ENCODE measurements around the gene HOXA7. TPM values are rescaled to one million over a fixed set of nuclear protein-coding genes. Genes with fewer than 3 reads are reported as not detected.

HOXA7 gene
- total RNA-seq, 2 experiments from 2014 or later: not detected

GRCh38 chr7:27130540-27131389 is 25.7 kb downstream of the HOXA7 start, which contains the start of gene HOXA4:
HOXA4 (minus strand) TSS chr7:27130757; CDS start chr7:27130733, 24 bp downstream.
- H3K9me3 Mint-ChIP-seq: no peaks in the 10 kb centered on the region
- no peaks in the 10 kb centered on the region for H3K36me3 Mint-ChIP-seq (ENCODE audit: low read depth)
- H3K27ac Mint-ChIP-seq: no peak within 1 kb of the TSS
- POLR2A ChIA-PET: no interaction called here
- H3K27me3 Mint-ChIP-seq: peaks cover 62% of the 10 kb centered on the region
- H3K4me1 Mint-ChIP-seq: peaks cover 18% of the 10 kb centered on the region
- DNase-seq: peak; percentile 65
- H3K4me3 Mint-ChIP-seq: peak within 1 kb of the TSS; percentile 44
- CTCF ChIA-PET: interaction anchor here (0.9 to 1.3 kb wide), 2 partner anchors 20 to 449 kb away, joined by 3 to 4 read pairs; no protein-coding TSS in a partner anchor

- ChIA-PET CTCF (no interaction called here), POLR2A (no interaction called here)
- Mint-ChIP-seq H3K4me3 (no peak overlapping the region), H3K27me3 (peaks cover 55% of the 10 kb centered on the region), H3K4me1 (peaks cover 12% of the 10 kb centered on the region), H3K27ac (no peak overlapping the region), H3K9me3 (no peaks in the 10 kb centered on the region), H3K36me3 (ENCODE audit: low read depth) (no peaks in the 10 kb centered on the region)
- DNase-seq: no peak
Observed at GRCh38 chr7:27129729-27130539, 26.5 kb downstream of the HOXA7 start.

GRCh38 chr7:27128776-27129728 is 27.4 kb downstream of the HOXA7 start:
- Mint-ChIP-seq H3K27me3 (peaks cover 47% of the 10 kb centered on the region), H3K9me3 (no peaks in the 10 kb centered on the region), H3K36me3 (ENCODE audit: low read depth) (no peaks in the 10 kb centered on the region), H3K4me1 (peaks cover 4% of the 10 kb centered on the region), H3K4me3 (no peak overlapping the region), H3K27ac (no peak overlapping the region)
- ChIA-PET POLR2A (no interaction called here), CTCF (no interaction called here)
- no peak for DNase-seq

- no peaks in the 10 kb centered on the region for H3K9me3 Mint-ChIP-seq
- peaks cover 39% of the 10 kb centered on the region for H3K27me3 Mint-ChIP-seq
- no peak for DNase-seq
- ChIA-PET POLR2A (no interaction called here), CTCF (no interaction called here)
- H3K36me3 Mint-ChIP-seq (ENCODE audit: low read depth): no peaks in the 10 kb centered on the region
- H3K4me3 Mint-ChIP-seq: no peak overlapping the region
- no peak overlapping the region for H3K27ac Mint-ChIP-seq
- H3K4me1 Mint-ChIP-seq: no peaks in the 10 kb centered on the region
Observed at GRCh38 chr7:27128034-27128433, 28.4 kb downstream of the HOXA7 start.

GRCh38 chr7:27126596-27127327 is 29.7 kb downstream of the HOXA7 start:
- Mint-ChIP-seq H3K27me3 (peaks cover 30% of the 10 kb centered on the region), H3K36me3 (ENCODE audit: low read depth) (no peaks in the 10 kb centered on the region), H3K4me1 (no peaks in the 10 kb centered on the region), H3K4me3 (no peak overlapping the region), H3K9me3 (no peaks in the 10 kb centered on the region), H3K27ac (no peak overlapping the region)
- CTCF ChIA-PET: interaction anchor here (0.7 kb wide), 1 partner anchor 25 kb away, joined by 3 read pairs; no protein-coding TSS in a partner anchor
- no peak for DNase-seq
- POLR2A ChIA-PET: no interaction called here

GRCh38 chr7:27125986-27126394 is 30.5 kb downstream of the HOXA7 start:
- no peaks in the 10 kb centered on the region for H3K36me3 Mint-ChIP-seq (ENCODE audit: low read depth)
- ChIA-PET CTCF (no interaction called here), POLR2A (no interaction called here)
- no peak for DNase-seq
- no peak overlapping the region for H3K27ac Mint-ChIP-seq
- H3K4me1 Mint-ChIP-seq: no peaks in the 10 kb centered on the region
- H3K9me3 Mint-ChIP-seq: no peaks in the 10 kb centered on the region
- peaks cover 27% of the 10 kb centered on the region for H3K27me3 Mint-ChIP-seq
- no peak overlapping the region for H3K4me3 Mint-ChIP-seq

- H3K9me3 Mint-ChIP-seq: no peaks in the 10 kb centered on the region
- peaks cover 27% of the 10 kb centered on the region for H3K27me3 Mint-ChIP-seq
- H3K4me3 Mint-ChIP-seq: no peak overlapping the region
- POLR2A ChIA-PET: no interaction called here
- CTCF ChIA-PET: no interaction called here
- no peak for DNase-seq
- no peaks in the 10 kb centered on the region for H3K4me1 Mint-ChIP-seq
- H3K27ac Mint-ChIP-seq: no peak overlapping the region
- no peaks in the 10 kb centered on the region for H3K36me3 Mint-ChIP-seq (ENCODE audit: low read depth)
Observed at GRCh38 chr7:27124902-27125689, 31.4 kb downstream of the HOXA7 start.

- Mint-ChIP-seq H3K36me3 (ENCODE audit: low read depth) (no peaks in the 10 kb centered on the region), H3K9me3 (no peaks in the 10 kb centered on the region), H3K4me1 (no peaks in the 10 kb centered on the region), H3K27ac (no peak overlapping the region), H3K4me3 (no peak overlapping the region), H3K27me3 (peaks cover 28% of the 10 kb centered on the region)
- POLR2A ChIA-PET: no interaction called here
- no peak for DNase-seq
- CTCF ChIA-PET: no interaction called here
Observed at GRCh38 chr7:27124096-27124901, 32.2 kb downstream of the HOXA7 start.

GRCh38 chr7:27123477-27124053 is 32.9 kb downstream of the HOXA7 start:
- H3K9me3 Mint-ChIP-seq: no peaks in the 10 kb centered on the region
- no peak for DNase-seq
- H3K27me3 Mint-ChIP-seq: peaks cover 26% of the 10 kb centered on the region
- no peak overlapping the region for H3K27ac Mint-ChIP-seq
- H3K4me3 Mint-ChIP-seq: no peak overlapping the region
- H3K4me1 Mint-ChIP-seq: no peaks in the 10 kb centered on the region
- ChIA-PET POLR2A (no interaction called here), CTCF (no interaction called here)
- no peaks in the 10 kb centered on the region for H3K36me3 Mint-ChIP-seq (ENCODE audit: low read depth)

- no peaks in the 10 kb centered on the region for H3K9me3 Mint-ChIP-seq
- no peak for DNase-seq
- no peak overlapping the region for H3K4me3 Mint-ChIP-seq
- ChIA-PET CTCF (no interaction called here), POLR2A (no interaction called here)
- no peaks in the 10 kb centered on the region for H3K36me3 Mint-ChIP-seq (ENCODE audit: low read depth)
- no peak overlapping the region for H3K27ac Mint-ChIP-seq
- H3K27me3 Mint-ChIP-seq: peaks cover 23% of the 10 kb centered on the region
- no peaks in the 10 kb centered on the region for H3K4me1 Mint-ChIP-seq
Observed at GRCh38 chr7:27123007-27123476, 33.4 kb downstream of the HOXA7 start.

All from activated CD4-positive, alpha-beta memory T cell treated with anti-CD3 and anti-CD28 coated beads, Interleukin-2, amount 10 ng/mL, durations not matched to agents 7 days and 5 days (primary cell).